A549 (cell line): ENCODE results near the gene RRAGD.

Source experiments
- BCL3 ChIP-seq: fragments of >200 bp; sonication (Bioruptor Twin); formaldehyde crosslinking; IDR thresholded peaks from 3 replicates; pipeline ENCODE4 v1.6.1; 2016
- CTCF ChIP-seq: fragments of >200 bp; sonication (Bioruptor Twin); formaldehyde crosslinking; IDR thresholded peaks from 3 replicates; pipeline ENCODE4 v1.5.1; 2016
- EP300 ChIP-seq, 2 experiments: fragments of >200 bp; sonication (Bioruptor Twin); formaldehyde crosslinking; IDR thresholded peaks; 2 replicates in 1 of 2; 3 replicates in 1 of 2; pipeline ENCODE4 v1.6.1; 2016 to 2017
- FOSL2 ChIP-seq, 2 experiments: fragments of 450-650 bp in 1 of 2; fragments of >200 bp in 1 of 2; sonication (Bioruptor Twin) in 1 of 2; formaldehyde crosslinking; IDR thresholded peaks; 2 replicates each; pipeline versions ENCODE4 v1.5.0 to v1.6.1; 2016 to 2020; ENCODE audit warnings: mild to moderate bottlenecking in 1 of 2, moderate library complexity in 1 of 2
- HOXA7 ChIP-seq: fragments of 250-450 bp; sonication (Bioruptor Pico); IDR thresholded peaks from 2 replicates; pipeline ENCODE4 v1.5.0; 2020; ENCODE audit warnings: mild to moderate bottlenecking, moderate library complexity
- JUNB ChIP-seq: fragments of >200 bp; sonication (Bioruptor Twin); formaldehyde crosslinking; IDR thresholded peaks from 2 replicates; pipeline ENCODE4 v1.6.1; 2016
- MAX ChIP-seq: IDR thresholded peaks from 2 replicates; pipeline ENCODE4 v1.6.1; 2012
- MYC ChIP-seq: IDR thresholded peaks from 2 replicates; pipeline ENCODE4 v1.6.1; 2012; ENCODE audit warnings: mild to moderate bottlenecking, inconsistent platforms, low read length, improper control_type of control experiment, borderline replicate concordance
- POLR2A ChIP-seq: IDR thresholded peaks from 2 replicates; pipeline ENCODE4 v1.6.1; 2012; ENCODE audit warnings: mild to moderate bottlenecking, low read length
- REST ChIP-seq: fragments of 200-600 bp; sonication (generic); IDR thresholded peaks from 2 replicates; pipeline ENCODE4 v1.6.1; 2016; ENCODE audit warnings: antibody characterized with exemption, mild to moderate bottlenecking, moderate library complexity
- RNF2 ChIP-seq: fragments of 200-600 bp; sonication (generic); IDR thresholded peaks from 2 replicates; pipeline ENCODE4 v1.6.1; 2016; ENCODE audit warnings: low read depth, mild to moderate bottlenecking, antibody characterized with exemption, moderate library complexity, borderline replicate concordance
- SMC3 ChIP-seq: fragments of >200 bp; sonication (Bioruptor Twin); formaldehyde crosslinking; IDR thresholded peaks from 3 replicates; pipeline ENCODE4 v1.6.1; 2018; ENCODE audit warnings: inconsistent platforms

GRCh38 chr6:89459501-89459900 lies 47.4 kb upstream of the RRAGD start:
- TF ChIP-seq BCL3: no peak
- TF ChIP-seq MAX: no peak
- no peak for TF ChIP-seq CTCF
- no peak for TF ChIP-seq RNF2
- no peak for TF ChIP-seq POLR2A
- no peak for TF ChIP-seq MYC
- no peak for TF ChIP-seq REST
- TF ChIP-seq HOXA7: no peak
- TF ChIP-seq EP300 (IDR thresholded peaks at IDR 0.05): no peak
- no peak for TF ChIP-seq JUNB
- no peak for TF ChIP-seq SMC3
- no peak for TF ChIP-seq FOSL2 (IDR thresholded peaks at IDR 0.05)
- TF ChIP-seq FOSL2 (CRISPR knock-in tag; IDR thresholded peaks at IDR 0.05): no peak
